ENCODE results near the gene CYP19A1.

Gene CYP19A1

GRCh38 chr15:51338496-51338895 is at the start of gene CYP19A1:
Gene CYP19A1, minus strand, starts transcription at chr15:51338596. Its CDS starts 95,684 bp downstream, at chr15:51242912.
- ATAC-seq (replicated peaks; ENCODE audit: extremely low read depth, poor library complexity, severe bottlenecking) (no peak), DNase-seq (ENCODE audit: low spot score in 2 of 2) (no peak)
- H3K36me3 Mint-ChIP-seq (ENCODE audit: insufficient read depth), result no peaks in the 10 kb centered on the region
- H3K27ac Mint-ChIP-seq (ENCODE audit: low read depth), result no peak within 1 kb of the TSS
- no peaks in the 10 kb centered on the region for H3K4me1 Mint-ChIP-seq
- H3K9me3 Mint-ChIP-seq, result no peaks in the 10 kb centered on the region
- peaks cover 30% of the 10 kb centered on the region for H3K27me3 Mint-ChIP-seq
- H3K4me3 Mint-ChIP-seq, result no peak within 1 kb of the TSS

DNA sequence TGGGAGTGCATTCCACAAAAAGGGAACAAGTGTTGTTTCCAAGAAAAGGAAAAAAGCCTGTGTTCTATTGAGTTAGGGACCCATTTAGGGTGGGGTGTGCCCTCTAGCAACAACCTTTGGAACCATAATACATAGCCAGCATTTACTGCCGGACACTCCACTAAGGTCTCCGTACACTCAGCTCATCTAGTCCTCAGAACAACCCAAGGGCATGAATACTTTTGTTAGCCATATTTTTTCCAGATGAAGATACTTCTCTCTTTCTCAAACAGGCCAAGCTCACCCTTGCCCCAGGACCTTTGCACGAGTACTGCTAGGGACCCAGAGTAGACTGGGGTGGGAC is 49.3 kb upstream of the CYP19A1 start:
- H3K4me1 Mint-ChIP-seq, result no peaks in the 10 kb centered on the region
- H3K4me3 Mint-ChIP-seq, result no peak overlapping the region
- H3K27me3 Mint-ChIP-seq, result peaks cover 28% of the 10 kb centered on the region

DNA sequence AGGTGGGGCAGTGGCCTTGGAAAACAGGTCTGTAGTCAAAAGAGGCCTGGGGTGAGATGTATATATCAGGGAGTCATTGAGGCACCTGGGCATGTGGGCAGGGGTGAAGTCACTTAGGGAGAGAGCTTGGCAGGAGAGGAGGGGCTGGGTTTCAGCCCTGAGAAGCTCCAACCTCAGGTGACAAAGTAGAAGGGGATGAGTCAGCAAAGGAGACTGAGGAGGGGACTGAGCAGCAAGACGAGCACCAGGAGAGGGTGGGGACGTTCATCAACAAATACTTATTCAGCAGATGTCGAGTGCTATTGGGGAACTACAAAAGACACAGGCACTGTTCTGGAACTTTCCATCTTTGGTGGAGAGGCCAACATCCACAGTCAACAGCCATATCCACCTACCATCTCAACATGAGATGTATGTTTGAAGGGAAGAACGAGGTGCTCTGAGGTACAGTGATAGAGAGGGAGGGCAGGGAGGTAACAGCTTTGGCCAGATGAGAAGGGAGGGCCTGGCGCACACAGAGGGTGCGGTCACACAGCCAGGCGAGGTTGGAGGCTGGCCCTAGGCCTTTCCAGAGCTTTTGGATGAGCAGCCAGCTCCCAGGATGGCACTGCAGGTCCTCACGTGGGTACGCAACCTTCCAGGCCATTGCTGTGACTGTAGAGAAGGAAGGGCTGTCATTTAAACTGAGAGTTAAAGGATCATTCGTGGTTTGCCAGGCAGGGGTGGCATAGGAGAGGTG is 48.7 kb upstream of the CYP19A1 start:
- Mint-ChIP-seq H3K4me1 (no peaks in the 10 kb centered on the region), H3K27me3 (peaks cover 33% of the 10 kb centered on the region), H3K36me3 (ENCODE audit: insufficient read depth) (no peaks in the 10 kb centered on the region), H3K4me3 (no peak overlapping the region), H3K27ac (ENCODE audit: low read depth) (no peak overlapping the region), H3K9me3 (no peaks in the 10 kb centered on the region)
- DNase-seq (ENCODE audit: low spot score in 2 of 2) (no peak), ATAC-seq (replicated peaks; ENCODE audit: extremely low read depth, poor library complexity, severe bottlenecking) (no peak)

More for the DNA sequence above, 49.3 kb upstream of the CYP19A1 start:
- Mint-ChIP-seq H3K9me3 (no peaks in the 10 kb centered on the region), H3K36me3 (ENCODE audit: insufficient read depth) (no peaks in the 10 kb centered on the region), H3K27ac (ENCODE audit: low read depth) (no peak overlapping the region)
- ATAC-seq (replicated peaks; ENCODE audit: extremely low read depth, poor library complexity, severe bottlenecking) (no peak), DNase-seq (ENCODE audit: low spot score in 2 of 2) (no peak)

- H3K4me3 Mint-ChIP-seq, result no peak overlapping the region
- H3K27me3 Mint-ChIP-seq, result peaks cover 40% of the 10 kb centered on the region
- no peak for DNase-seq (ENCODE audit: low spot score in 2 of 2)
- no peak for ATAC-seq (replicated peaks; ENCODE audit: extremely low read depth, poor library complexity, severe bottlenecking)
- H3K4me1 Mint-ChIP-seq, result no peaks in the 10 kb centered on the region
- H3K36me3 Mint-ChIP-seq (ENCODE audit: insufficient read depth), result no peaks in the 10 kb centered on the region
- H3K9me3 Mint-ChIP-seq, result no peaks in the 10 kb centered on the region
- H3K27ac Mint-ChIP-seq (ENCODE audit: low read depth), result no peak overlapping the region
Measured at GRCh38 chr15:51386486-51386885, 48.1 kb upstream of the CYP19A1 start.

GRCh38 chr15:51386029-51386428 is 47.6 kb upstream of the CYP19A1 start:
- Mint-ChIP-seq H3K9me3 (no peaks in the 10 kb centered on the region), H3K27me3 (peaks cover 44% of the 10 kb centered on the region), H3K4me3 (no peak overlapping the region), H3K4me1 (no peaks in the 10 kb centered on the region), H3K36me3 (ENCODE audit: insufficient read depth) (no peaks in the 10 kb centered on the region), H3K27ac (ENCODE audit: low read depth) (no peak overlapping the region)
- no peak for DNase-seq (ENCODE audit: low spot score in 2 of 2)
- no peak for ATAC-seq (replicated peaks; ENCODE audit: extremely low read depth, poor library complexity, severe bottlenecking)

DNA sequence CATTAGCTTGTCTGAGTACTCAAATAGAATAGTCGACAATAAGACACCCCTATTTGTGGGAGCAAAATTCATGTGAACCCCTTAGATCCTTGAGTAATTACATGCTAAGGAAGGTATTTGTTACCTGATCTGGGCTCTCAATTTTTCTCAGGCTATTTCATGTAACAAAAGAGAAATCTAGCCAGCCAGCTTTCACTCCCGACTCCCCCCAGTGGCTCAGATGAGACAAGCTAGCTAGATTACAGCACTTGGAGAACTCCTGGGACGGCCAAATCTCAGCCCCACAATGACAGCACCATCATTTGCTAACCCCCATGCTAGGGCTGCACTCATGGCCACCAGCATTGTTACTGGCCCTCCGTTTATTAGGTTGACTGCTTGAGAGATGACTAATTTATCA is 44.4 kb upstream of the CYP19A1 start:
- Mint-ChIP-seq H3K9me3 (no peaks in the 10 kb centered on the region), H3K27ac (ENCODE audit: low read depth) (no peak overlapping the region), H3K36me3 (ENCODE audit: insufficient read depth) (no peaks in the 10 kb centered on the region), H3K4me3 (no peak overlapping the region), H3K27me3 (peaks cover 49% of the 10 kb centered on the region), H3K4me1 (no peaks in the 10 kb centered on the region)
- DNase-seq (ENCODE audit: low spot score in 2 of 2) (no peak), ATAC-seq (replicated peaks; ENCODE audit: extremely low read depth, poor library complexity, severe bottlenecking) (no peak)

DNA sequence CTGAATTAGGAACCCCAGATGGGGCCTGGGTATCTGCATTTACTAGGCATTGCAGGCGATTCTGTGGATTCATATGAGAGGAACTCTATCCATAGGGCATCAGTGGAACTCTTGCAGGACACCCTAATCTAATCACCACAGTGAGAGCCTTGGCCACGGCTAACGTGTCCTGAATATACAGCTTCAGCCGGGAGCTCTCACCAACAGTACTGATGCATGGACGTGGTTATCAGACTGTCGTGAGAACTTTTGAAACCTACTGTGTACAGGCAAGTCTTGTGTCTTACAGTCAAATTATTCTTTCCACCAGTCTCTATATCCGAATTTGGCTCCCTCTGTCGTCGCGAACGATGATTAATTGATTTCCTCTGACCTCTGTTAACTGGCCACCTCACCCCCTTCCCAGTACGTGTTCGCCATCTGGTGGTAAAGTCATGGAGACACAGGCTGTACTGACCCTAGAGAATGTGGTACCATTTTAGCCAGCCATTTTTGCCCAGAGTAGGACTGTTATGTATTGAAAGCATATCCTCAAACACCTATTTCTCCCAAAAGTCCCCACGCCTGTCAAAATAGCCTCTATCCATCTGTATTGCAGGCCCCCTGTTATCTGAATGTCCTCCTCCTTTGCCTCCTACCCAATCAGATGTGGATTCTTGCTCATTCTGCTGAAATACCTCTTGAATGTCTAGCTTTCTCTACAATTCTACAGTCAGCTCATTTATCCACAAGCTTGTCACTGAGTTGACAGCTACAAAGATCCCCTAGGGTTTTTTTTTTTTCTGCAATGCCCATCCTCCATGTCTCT is 42.8 kb upstream of the CYP19A1 start:
- Mint-ChIP-seq H3K27ac (ENCODE audit: low read depth) (no peak overlapping the region), H3K27me3 (peaks cover 49% of the 10 kb centered on the region), H3K36me3 (ENCODE audit: insufficient read depth) (no peaks in the 10 kb centered on the region), H3K9me3 (no peaks in the 10 kb centered on the region), H3K4me3 (no peak overlapping the region), H3K4me1 (no peaks in the 10 kb centered on the region)
- DNase-seq (ENCODE audit: low spot score in 2 of 2) (no peak), ATAC-seq (replicated peaks; ENCODE audit: extremely low read depth, poor library complexity, severe bottlenecking) (no peak)

DNA sequence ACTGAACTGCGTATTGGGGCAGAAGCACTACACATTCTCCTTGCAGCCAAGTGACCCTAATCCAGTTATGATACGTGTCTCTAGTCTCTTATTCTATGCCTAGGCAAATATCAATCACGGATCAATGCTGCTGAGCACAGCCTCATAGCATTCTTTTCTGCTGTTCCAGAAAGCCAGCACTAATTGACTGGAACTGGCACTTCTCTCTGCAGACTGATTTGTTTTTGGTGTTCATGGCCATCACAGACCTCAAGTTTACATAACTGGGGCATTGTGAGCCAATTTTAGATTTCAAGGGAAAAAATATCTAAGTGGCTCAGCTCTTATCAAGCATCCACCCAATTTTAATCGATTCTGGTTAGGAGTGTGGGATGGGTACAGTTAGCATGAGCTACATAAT is 41.0 kb upstream of the CYP19A1 start:
- Mint-ChIP-seq H3K4me3 (no peak overlapping the region), H3K27ac (ENCODE audit: low read depth) (no peak overlapping the region), H3K4me1 (no peaks in the 10 kb centered on the region), H3K27me3 (peaks cover 31% of the 10 kb centered on the region), H3K36me3 (ENCODE audit: insufficient read depth) (no peaks in the 10 kb centered on the region), H3K9me3 (no peaks in the 10 kb centered on the region)
- ATAC-seq (replicated peaks; ENCODE audit: extremely low read depth, poor library complexity, severe bottlenecking) (no peak), DNase-seq (ENCODE audit: low spot score in 2 of 2) (no peak)

DNA sequence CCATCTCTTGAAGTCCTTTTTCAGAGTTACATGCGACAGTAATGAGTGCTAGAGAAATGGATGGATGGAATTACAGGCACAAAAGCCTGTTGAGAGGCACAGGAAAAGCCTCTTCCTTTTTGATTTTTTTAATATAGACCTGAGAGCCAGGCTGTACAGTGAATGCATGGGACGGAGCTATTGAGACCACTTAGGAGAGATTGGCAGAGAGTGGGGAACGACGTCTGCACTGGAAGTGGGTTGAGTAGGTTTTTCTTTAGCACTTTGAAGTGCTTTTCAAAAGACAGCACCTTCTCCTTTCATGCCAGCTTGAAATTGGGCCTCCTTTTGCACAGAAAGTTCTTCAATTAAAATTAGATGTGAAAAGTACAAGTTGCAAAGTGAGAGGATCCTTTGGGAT is 40.0 kb upstream of the CYP19A1 start:
- H3K27me3 Mint-ChIP-seq, result peaks cover 28% of the 10 kb centered on the region
- ATAC-seq (replicated peaks; ENCODE audit: extremely low read depth, poor library complexity, severe bottlenecking), result no peak
- H3K4me3 Mint-ChIP-seq, result no peak overlapping the region
- no peaks in the 10 kb centered on the region for H3K36me3 Mint-ChIP-seq (ENCODE audit: insufficient read depth)
- no peaks in the 10 kb centered on the region for H3K4me1 Mint-ChIP-seq
- no peak overlapping the region for H3K27ac Mint-ChIP-seq (ENCODE audit: low read depth)
- DNase-seq (ENCODE audit: low spot score in 2 of 2), result no peak
- no peaks in the 10 kb centered on the region for H3K9me3 Mint-ChIP-seq

DNA sequence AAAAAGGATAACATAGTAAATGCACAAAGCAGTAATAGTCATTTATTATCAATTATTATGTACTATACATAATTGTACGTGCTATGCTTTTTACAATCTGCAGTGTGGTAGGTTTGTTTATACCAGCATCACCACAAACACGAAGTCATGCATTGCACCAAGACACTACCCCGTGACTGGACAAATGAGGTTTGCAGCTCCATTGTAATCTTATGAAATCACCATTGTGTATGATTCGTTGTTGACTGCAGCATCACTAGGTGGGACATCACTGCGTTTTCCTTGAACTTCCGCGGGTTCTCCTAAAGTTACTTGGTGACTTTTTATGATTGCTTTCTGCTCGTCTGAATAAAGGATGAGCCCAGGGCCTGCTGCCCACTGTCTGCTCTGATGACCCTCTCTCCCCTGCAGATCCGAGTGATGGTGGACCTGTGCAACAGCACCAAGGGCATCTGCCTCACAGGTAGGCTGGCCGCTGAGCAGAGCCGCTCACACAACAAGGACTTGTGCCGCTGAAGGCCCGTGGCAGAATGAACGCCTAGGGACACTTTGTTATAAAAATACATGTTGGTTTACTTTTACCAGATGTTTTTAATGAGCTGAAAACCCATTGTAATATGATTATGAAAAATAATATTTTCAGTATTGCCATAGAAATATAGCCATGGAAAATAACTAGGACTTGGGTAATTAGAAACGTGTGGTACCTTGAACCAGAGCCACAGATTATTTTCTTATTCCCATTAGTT is 38.8 kb upstream of the CYP19A1 start:
- peaks cover 16% of the 10 kb centered on the region for H3K27me3 Mint-ChIP-seq
- H3K4me3 Mint-ChIP-seq, result no peak overlapping the region
- ATAC-seq (replicated peaks; ENCODE audit: extremely low read depth, poor library complexity, severe bottlenecking) (no peak), DNase-seq (ENCODE audit: low spot score in 2 of 2) (no peak)
- no peaks in the 10 kb centered on the region for H3K9me3 Mint-ChIP-seq
- H3K4me1 Mint-ChIP-seq, result no peaks in the 10 kb centered on the region
- no peak overlapping the region for H3K27ac Mint-ChIP-seq (ENCODE audit: low read depth)
- no peaks in the 10 kb centered on the region for H3K36me3 Mint-ChIP-seq (ENCODE audit: insufficient read depth)

DNA sequence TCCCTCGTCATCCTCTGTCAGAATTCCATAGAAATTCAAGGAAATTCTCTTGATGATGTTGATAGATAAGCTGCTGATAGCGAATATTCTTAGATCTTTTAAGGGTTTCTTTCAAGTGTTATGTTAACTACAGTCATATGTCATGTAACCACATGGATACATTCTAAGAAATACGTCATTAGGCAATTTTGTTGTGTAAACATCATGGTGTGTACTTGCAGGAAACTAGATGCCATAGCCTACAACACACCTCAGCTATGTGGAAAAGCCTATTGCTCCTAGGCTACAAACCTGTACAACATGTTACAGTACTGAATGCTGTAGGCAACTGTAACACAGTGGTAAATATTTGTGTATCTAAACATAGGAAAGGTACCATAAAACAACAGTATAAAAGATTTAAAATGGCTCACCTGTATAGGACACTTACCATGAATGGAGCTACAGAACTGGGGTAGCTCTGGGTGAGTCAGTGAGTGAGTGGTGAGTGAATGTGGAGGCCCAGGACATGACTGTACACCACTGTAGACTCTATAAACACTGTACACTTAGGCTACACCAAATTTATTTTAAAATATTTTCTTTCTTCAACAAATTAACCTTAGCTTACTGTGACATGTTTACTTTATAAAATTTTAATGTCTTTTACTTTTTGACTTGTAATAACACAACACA is 37.7 kb upstream of the CYP19A1 start:
- H3K4me3 Mint-ChIP-seq, result no peak overlapping the region
- no peaks in the 10 kb centered on the region for H3K4me1 Mint-ChIP-seq
- no peak overlapping the region for H3K27ac Mint-ChIP-seq (ENCODE audit: low read depth)
- no peaks in the 10 kb centered on the region for H3K9me3 Mint-ChIP-seq
- ATAC-seq (replicated peaks; ENCODE audit: extremely low read depth, poor library complexity, severe bottlenecking) (no peak), DNase-seq (ENCODE audit: low spot score in 2 of 2) (no peak)
- no peaks in the 10 kb centered on the region for H3K36me3 Mint-ChIP-seq (ENCODE audit: insufficient read depth)
- peaks cover 5% of the 10 kb centered on the region for H3K27me3 Mint-ChIP-seq

DNA sequence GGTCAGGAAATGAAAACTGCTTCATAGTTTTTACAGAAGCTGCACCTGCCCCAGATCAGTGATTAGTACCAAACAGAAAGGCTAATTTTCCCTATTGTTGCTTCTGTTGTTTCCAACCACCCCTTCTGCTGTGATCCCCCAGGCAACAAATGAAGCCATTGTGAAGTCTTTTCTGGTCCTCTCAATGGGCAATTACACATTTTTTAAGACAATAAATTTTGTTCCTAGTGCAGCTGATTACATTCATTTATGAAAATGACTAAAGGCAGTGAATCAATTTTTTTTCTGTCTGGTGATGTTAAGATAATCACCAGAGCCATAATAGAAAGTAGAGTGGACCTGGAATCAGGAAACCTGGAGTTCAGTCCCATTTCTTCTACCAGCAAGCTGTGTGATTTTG is 35.7 kb upstream of the CYP19A1 start:
- ATAC-seq (replicated peaks; ENCODE audit: extremely low read depth, poor library complexity, severe bottlenecking), result no peak
- Mint-ChIP-seq H3K9me3 (no peaks in the 10 kb centered on the region), H3K36me3 (ENCODE audit: insufficient read depth) (no peaks in the 10 kb centered on the region), H3K27ac (ENCODE audit: low read depth) (no peak overlapping the region), H3K27me3 (no peaks in the 10 kb centered on the region), H3K4me1 (no peaks in the 10 kb centered on the region), H3K4me3 (no peak overlapping the region)
- DNase-seq (ENCODE audit: low spot score in 2 of 2), result no peak

Data from central memory CD8-positive, alpha-beta T cell (primary cell).